8988T (cell line): ENCODE results near the gene SIVA1.

Source experiments
- DNase-seq: peaks from one replicate; pipeline ENCODE4 v3.0.0; 2011

Gene SIVA1

DNA sequence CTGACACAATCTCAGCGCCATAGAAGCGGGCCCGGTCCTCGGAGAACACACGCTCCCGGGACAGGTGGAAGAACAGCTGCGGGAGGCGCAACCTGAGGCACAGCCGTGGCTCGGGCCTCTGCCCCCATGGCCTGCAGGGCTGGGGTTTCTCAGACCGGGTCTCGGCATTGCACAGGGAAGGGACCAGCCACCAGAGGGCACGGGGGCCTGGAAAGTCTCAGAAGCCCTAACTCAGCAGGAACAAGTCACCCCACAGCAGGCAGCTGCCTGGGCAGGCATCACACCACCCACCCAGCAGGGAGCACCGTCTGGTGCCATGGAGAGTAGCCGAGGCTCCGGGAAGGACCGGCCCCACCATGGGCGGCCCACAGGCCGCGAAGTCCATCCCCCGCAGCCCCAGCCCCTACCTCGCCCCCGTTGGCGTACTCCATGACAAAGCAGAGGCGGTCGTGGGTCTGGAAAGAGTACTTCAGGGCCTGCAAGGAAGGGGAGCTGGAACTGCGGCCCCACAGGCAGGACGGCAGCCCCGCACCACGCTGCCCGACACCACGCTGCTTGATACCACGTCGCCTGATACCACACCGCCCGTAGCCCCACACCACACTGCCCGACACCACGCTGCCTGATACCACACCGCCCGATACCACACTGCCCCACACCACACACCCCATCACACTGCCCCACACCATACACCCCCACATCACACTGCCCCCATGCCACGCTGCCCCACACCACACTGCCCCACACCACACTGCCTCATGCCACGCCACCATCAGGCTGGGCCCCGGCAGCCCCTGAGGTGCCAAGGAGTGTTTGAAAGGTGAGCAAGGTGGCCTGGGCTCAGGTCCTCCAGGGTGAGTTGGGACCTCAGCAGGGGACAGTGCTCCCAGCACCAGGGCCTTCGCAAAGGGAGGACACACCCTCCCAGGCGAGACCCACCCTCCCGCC, 20.8 kb downstream of the SIVA1 start:
- DNase-seq = peak; percentile 67

DNA sequence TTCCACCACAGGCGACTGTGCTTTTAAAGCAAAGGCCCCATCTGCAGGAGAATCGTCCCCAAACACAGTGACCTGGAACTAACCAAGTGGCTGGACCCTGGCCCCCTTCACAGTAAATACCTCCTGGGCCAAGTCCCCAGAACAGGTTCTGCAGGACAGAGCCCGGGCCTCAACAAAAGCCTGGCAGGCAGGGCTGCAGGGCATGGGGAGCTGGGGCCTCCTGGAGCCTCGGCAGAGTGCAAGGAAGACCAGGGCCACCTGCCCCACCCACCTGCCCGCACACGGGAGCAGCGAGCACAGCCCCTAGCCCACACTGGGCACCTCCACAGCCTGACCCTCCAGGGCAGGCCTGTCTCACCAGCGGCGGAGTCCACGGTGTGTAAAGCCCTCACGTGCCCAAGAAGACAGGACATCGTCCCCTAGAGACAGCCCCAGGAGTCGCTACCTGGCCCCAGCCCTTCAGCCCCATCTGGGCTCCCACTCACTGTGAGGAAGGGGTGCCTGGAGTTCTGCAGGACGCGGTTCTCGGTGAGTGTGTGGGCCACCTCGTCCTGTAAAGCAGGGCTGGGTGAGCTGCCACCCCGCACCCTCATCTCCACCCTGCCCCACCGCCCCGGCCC, 21.6 kb downstream of the SIVA1 start:
- peak; percentile 20 for DNase-seq

DNA sequence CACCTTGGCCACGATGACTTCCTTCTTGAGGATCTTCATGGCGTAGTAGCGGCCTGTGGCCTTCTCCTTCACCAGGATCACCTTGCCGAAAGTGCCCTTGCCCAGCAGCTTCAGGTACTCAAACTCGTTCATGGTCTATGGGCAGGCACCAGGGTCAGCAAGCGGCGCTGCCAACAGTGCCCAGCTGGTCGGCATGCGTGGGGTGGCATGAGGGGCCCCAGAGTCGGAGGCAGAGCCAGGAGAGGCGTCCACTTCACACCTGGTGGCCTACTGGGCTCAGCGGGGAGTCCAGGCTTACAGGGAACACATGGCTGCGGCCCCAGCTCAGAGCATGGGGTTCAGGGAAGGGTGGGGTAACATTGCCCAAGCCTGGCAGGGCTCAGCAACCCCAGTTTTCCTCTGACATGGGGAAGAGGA, 22.1 kb downstream of the SIVA1 start:
- DNase-seq = no peak

DNA sequence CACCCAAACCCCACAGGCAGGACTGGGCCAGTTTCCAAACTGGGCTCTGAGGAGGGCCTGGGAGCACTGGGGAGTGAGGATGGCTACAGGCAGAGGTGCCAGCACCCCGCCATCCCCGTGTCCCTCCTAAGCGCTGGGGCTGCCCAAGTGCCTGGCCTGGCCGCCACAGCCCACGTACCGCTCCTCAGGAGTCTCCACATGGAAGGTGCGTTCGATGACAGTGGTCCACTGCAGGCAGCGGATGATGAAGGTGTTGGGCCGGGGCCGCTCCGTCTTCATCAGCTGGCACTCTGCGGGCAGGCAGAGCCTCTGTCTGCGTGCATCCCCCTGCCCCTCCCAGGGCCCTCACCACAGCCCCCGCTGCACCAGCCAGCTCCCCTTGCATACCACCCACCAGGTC, 23.5 kb downstream of the SIVA1 start:
- peak; percentile 18 for DNase-seq

DNA sequence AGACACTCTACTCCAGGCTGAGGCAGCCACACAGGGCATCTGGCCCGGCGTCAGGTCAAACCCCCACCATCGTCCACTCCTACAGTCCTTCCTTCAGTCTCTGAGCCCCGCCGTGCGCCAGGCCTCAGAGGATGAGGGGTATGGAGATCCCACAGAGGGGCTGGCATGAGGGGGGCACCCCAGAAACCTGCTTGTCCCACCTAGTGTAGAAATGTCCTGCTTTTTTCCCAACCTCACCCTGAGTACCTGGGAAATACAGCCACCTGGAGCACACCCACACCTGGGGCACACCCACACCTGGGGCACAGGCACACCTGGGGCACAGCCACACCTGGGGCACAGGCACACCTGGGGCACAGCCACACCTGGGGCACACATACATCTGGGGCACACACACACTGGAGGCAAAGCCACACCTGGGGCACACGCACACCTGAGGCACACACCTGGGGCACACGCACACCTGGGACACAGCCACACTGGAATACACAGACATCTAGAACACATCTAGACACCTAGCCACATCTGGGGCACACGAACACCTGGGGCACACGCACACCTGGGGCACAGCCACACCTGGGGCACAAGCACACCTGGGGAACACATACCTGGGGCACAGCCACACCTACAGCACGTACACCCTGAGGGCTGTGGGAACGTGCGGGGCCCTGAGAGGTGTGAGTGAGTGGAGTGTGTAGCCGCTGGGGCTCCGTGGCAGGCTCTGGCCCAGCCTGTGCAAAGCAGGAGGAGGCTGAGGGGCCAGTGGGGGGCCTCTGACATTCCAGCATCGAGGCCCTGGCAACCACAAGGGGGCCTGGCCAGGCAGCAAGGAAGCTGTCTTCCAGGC, 24.2 kb downstream of the SIVA1 start:
- peak; percentile 41 for DNase-seq

DNA sequence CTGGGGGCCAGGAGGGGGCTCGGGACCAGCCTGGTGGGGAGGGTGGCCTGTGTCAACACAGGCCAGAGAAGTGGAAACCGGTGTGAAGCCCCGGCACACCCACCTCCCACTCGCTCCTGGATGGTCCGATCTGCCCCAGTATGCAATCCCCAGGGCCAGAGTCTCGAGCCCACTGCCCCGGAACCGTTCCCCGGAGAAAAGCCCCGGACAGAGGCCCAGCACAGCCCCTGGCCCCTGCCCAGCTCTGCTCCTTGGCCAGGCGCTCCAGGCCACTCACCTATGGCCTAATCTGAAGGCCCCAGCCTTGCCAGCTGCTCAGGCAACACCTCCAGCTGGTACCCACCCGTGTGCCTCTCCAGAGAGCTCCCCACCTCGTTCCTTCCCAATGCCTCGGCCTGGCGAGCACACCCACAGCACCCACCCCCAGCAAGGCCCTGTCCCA, 24.9 kb downstream of the SIVA1 start:
- DNase-seq = peak; percentile 27

DNA sequence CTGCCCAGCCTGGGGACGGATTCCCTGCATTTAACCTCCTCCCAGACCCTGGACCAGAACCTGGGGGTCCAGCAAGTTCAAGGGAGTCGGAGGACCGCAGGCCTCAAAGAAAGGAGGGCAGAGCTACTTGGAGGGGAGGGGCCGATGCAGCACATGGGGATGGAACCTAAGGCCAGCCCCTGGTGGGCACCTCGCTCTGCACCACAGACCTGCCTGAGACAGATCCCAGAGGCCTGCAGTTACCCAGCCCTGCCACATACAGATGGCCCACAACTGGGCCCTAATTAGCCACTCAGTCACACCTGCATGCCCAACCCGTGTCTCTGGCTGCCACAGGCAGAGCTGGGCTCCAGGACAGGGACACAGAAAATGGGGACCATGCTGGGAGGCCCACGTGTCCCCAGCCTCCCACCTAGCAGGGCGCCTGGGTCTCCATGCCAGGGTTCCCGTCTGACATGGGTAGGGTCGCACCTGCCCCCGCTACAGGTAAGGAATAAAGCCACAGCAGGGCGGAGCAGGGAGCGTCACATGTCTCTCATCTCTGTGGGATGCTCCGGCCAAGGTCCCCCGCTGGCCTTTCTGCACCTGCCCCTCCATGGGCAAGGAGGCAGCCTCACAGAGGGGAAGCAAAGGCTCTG, 25.9 kb downstream of the SIVA1 start:
- peak; percentile 49 for DNase-seq

DNA sequence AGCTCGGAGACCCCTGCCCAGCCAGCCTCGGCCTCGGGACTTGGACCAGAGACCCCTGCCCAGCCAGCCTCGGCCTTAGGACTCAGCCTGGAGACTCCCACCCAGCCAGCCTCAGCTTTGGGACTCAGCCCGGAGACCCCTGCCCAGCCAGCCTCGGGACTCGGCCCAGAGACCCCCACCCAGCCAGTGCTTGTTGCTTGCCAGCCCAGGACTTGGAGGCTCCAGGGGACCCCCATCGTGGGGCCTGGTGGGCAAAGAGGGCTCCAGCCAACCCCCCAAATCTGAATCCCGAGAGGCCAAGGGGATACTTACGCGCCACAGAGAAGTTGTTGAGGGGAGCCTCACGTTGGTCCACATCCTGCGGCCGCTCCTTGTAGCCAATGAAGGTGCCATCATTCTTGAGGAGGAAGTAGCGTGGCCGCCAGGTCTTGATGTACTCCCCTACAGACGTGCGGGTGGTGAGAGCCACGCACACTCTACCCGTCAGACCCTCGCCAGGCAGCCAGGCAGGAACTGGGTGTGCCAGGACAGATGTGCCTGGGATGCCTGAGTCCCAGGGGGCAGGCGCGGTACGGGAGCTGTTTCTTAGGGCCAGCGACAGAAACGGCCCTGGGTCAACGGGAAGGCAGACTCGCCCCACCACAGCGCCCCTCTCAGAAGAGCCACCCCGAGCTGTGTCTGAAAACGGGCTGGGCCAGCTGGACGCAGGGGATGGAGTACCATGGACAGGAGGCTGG, 27.0 kb downstream of the SIVA1 start:
- DNase-seq = no peak

DNA sequence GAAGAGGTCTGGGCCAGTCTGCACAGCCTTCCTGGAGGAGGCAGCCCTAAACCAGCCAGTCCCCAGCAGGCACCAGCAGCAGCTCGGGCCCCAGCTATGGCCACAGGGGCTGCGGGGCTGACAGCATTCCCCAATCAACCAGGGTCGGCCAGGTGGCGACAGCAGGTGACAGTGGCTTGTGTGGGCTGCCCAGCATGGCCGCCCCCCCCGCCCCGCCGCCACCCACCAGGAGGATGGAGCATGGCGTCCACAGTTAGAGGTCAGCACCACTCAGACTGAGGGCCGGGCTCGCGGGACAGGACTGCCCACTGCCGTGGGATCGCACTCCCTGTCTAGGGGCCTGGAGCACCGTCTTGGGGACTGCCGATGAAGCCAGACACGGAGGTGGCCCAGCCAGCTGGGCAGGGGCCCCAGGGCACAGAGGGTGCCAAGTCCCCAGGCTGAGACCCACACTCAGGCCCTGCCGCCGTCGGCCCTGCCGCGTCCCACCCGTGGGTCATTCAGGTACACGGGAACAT, 27.6 kb downstream of the SIVA1 start:
- DNase-seq = no peak

DNA sequence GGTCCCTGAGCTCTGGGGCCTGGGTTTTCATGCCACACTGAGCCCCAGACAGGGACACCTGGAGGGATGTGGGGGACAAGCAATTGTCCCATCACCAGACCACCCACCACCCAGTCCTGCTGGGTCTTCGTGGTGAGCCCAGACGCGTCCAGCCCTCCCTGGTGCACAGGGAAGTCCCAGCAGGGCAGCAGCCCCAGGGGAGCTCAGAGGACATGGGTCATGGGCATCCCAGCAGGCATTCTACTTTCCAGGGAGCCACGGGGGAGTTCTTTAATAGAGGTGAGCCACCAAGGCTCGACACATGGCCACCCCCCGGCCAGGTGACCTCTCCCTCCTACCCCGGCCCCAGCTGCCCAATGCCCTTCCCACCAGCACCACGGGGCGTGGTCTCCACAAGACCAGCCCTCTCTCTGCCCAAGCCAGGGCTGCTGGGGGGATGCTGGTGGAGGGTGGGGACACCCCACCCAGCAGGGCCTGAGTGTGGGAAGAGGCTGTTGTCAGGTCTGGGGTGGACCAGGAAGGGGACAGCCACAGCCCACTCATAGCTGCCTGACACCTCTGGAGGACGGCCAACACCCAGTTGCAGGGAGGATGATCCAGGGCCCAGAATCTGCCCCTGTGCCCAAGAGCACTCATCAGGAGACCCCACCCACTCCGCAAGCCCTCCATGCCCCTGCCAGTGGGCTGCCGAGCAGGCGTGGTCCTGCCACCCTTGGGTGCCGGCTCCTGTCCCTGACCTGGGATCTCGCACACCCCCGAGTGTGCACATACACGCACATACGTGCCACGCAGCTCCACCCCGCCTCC, 28.5 kb downstream of the SIVA1 start:
- peak; percentile 24 for DNase-seq

DNA sequence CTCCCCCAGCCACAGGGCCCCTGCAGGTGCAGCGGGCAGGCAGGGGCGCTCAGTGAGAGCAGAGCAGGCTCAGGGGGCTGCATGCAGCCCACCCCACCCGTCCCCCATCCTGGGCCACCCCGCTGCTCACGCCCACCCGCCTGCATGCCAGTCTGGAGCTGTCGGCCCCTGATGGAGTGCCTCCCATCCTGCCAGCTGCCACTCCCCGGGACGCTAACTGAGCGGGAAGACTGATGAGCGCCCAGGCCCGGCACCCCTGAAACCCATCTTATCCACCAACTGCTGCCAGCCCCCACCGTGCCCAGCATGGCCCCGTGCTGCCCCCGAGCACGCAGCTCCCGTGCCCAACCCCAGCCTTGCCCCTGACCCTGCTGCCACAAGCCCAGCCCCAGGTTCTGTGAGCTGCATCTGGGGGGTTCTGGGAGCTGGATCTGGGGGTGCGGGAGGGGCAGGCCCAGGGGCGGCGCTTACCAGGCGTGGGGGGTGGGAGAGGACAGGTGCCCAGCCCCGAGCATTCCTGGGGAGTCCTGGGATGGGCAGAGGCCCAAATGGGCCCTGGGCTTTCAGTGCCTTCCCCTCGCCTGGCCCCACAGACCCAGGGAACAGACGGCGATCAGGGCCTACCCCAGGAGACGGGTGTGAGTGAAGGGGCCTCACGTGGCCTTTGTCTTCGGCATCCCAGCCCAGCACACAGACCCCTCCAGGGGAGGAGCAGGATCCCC, 29.3 kb downstream of the SIVA1 start:
- DNase-seq = no peak

DNA sequence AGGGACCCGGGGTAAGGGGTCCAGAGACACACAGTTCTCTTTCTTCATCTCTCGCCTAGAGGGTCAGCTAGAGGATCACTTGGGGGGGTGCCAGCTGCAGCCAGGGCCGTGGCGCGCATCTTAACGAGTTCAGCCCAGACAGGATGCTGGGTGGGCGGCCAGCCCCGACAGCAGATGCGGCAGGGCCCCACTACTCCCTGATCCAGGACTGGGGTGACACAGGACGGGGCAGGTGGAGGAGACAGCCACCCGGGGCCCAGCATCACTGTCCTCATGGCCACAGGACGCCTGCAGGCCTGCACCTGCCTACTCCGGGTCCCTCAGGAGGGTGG, 29.8 kb downstream of the SIVA1 start:
- no peak for DNase-seq

DNA sequence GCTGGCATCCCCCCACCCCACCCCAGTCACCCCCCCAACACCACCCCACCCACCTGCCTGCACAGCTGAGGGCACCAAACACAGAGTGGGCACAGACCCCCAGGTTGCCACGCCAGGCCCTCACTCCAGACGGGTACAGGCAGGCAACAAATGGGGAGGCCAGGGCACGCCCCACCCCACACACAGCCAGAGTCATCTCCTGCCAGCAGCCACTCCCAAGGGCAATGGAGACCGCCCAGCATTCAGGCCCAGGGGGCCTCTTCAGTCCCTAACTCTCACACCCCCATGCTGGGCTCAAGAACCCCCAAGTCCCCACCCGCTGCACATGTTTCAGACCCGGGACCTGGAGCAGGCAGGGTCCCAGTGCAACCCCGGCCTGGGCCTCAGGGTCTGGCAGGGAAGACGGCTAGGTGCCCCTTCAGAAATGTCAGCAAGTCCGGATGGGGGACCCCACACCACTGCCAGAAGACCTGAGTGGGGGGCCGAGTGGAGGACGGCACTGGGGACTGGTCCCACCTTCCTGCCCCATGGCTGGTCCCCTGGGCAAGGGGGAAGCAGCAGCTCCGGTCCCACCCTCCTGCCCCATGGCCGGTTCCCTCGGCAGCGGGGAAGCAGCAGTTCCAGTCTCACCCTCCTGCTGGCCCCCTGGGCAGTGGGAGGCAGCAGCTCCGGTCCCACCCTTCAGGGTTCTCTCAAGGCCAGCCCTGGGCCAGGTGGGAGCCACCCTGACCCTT, 30.7 kb downstream of the SIVA1 start:
- DNase-seq = no peak

DNA sequence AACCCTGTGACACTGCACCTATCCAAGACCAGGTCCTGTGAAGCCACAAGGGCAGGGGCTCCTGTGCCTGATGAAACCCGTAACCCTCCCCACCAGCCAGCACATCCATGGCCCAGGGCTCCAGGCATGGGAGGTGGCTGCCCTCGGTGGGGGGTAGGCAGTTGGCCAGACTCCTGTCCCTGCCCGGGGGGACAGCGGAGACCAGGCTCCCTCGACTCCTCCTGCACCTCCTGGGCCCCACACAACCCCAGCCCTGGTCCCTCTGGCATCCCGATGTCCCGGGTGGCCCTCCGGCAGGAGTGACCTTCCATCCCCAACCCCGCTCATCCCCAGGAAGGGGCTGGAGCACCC, 31.2 kb downstream of the SIVA1 start:
- DNase-seq = no peak

DNA sequence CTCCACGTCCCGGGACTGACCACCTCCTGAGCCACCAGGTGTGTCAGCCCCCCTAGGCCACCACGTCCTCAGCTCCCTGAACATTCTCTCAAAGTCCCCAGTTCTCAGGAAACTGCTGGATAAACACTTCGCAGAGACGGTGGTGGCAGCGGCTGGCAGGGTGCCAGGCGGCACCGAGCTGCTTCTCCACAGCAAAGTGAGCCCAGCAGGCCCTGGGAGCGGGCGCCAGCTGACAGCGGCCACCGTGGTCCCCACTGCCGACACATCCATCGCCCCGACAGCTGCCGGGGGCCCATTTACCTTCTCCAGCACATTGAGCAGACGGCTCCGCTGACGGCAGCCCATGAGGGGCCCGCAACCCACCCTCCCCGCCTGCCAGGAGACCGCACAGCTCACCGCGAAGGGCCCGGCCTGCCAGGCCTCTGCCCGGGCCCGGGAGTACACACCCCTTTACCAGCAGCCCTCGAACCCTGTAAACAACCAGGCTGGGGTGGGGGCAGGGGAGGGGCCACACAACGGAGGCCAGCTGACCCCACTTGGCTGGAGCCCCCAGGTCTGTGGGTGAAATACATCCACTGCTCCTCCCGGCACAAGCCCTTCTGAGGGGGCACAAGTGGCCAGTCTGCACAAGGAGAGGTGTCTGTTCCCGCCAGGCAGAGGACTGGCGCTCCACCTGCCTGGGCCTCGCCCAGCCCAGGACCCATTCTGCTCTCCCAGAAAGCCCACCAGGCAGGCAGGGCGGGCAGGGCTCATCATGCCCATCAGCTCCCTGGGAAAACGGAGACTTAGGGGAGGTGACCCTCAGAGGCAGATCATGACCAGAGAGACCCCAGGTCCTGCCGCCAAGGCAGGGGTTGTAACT, 32.1 kb downstream of the SIVA1 start:
- no peak for DNase-seq

DNA sequence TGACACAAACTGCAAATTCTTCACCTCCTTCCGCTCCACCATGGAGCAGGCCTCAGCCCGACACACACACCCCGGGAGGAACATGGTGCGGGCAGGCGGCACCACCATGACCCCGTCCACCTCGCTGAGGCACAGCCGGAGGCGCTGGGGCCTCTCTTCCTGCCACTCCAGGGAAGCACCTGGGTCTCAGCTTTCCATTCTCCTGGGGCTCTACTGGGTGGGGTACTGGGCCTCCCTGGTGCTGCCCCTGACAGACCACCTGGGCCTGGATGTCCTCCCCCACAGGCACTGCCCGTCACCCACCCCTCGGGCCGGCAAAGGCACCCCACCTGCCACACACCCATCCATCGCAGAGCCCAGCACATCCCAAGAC, 32.7 kb downstream of the SIVA1 start:
- DNase-seq = no peak

DNA sequence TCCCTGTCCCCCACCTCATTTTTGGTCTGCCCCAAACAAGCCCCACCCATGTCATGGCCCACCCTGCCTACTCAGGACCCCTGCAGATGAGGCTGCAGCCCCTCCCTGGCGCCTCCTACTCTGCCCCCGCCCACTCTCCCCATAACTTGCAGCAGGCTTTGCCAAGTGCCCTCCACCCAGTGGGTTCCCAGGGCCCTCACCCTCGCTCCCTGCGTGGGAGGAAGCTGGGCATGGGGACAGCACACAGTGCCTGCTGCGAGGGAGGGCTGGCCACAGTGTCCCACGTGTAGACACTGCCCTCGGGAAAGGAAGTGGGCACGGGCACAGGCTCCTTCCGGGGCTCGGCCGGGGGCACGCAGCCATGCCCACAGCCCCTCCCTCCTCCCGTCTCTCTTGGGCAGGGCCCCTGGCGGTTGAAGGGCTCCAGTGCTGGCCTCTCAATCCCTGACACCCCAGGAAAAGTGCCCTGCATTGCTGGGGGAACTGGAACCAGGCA, 33.2 kb downstream of the SIVA1 start:
- no peak for DNase-seq
